ENCODE results near the gene SPINK9.

DNA sequence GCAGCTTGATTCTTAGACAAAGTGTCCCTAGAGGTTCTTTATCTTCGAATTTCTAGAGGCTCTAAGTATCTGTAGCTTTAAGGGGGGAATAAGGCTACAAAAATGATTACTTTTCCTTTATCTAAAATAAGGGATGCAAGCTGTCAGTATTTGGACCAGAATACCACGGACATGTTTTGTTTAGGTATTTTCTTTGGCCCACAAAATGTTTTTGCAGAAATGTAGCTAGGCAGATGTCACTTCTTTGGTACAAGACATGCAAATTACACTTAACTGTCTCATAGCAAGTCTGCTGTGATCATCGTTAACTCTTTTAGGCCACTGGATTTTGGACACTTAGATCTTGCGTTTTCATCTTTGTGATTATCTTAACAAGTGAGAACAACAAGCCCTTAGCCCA, 20.6 kb upstream of the SPINK9 start:
- TF ChIP-seq TAF1 (IDR thresholded peaks at IDR 0.05; ENCODE audit: low read depth, low read length) (no peak), POLR2AphosphoS5 (IDR thresholded peaks at IDR 0.05; ENCODE audit: low read depth, low read length) (no peak), POLR2A (IDR thresholded peaks at IDR 0.05; ENCODE audit: low read depth, low read length) (no peak), PAX5 (IDR thresholded peaks at IDR 0.05; ENCODE audit: insufficient read depth, low read length, severe bottlenecking) (no peak), POU2F2 (IDR thresholded peaks at IDR 0.05; ENCODE audit: low read depth, low read length) (no peak), SPI1 (IDR thresholded peaks at IDR 0.05; ENCODE audit: low read depth, low read length) (no peak)
